ENCODE data around the gene CCT6A.
"Not testable (repeated sequence)": the region's sequence is repeated elsewhere in the genome, so short reads cannot be mapped to it uniquely, and the experiment has no call there.

The CCT6A gene

DNA sequence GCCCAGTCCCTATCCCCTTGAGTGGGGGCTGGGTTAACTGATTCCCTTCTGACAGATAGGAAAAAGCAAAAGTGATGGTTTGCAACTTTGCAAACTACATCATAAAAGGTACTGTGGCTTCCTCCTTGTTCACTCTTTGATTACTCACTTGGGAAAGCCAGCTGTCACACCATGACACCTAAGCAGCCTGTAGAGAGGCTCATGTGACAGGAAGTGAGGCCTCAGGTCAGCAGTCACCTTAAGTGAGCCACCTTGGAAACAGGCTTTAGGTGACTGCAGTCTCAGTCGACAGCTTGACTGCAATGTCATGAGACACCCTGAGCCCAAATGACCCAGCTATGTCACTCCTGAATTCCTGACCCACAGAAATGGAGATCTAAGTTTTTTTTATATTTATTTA, 59.0 kb downstream of the CCT6A start:
- no peaks in the 10 kb centered on the region for H3K9me3 ChIP-seq (ENCODE audit: control insufficient read depth in 5 of 5, low read length in 5 of 5)
- H3K36me3 ChIP-seq (ENCODE audit: control insufficient read depth in 5 of 5, insufficient read depth in 5 of 5, low read length in 5 of 5): no peaks in the 10 kb centered on the region
- peaks cover 0 to 3% (median 0%) of the 10 kb centered on the region in 5 donors for H3K27me3 ChIP-seq (ENCODE audit: control insufficient read depth in 5 of 5, insufficient read depth in 4 of 5, low read length in 5 of 5)
- no peak overlapping the region for H3K9ac ChIP-seq (ENCODE audit: low read length in 5 of 5)
- H3K27ac ChIP-seq (ENCODE audit: low read depth, low read length): no peak overlapping the region
- H3K4me1 ChIP-seq (ENCODE audit: control insufficient read depth in 5 of 5, insufficient read depth in 5 of 5, low read length in 5 of 5): peaks cover 0 to 6% (median under 1%) of the 10 kb centered on the region in 5 donors
- no peak overlapping the region for H3K4me3 ChIP-seq (ENCODE audit: low read depth in 1 of 5, low read length in 5 of 5)

- H3K27me3 ChIP-seq (ENCODE audit: control insufficient read depth in 5 of 5, insufficient read depth in 4 of 5, low read length in 5 of 5): peaks cover 8 to 17% (median 9%) of the 10 kb centered on the region in 5 donors
- not testable (repeated sequence) for H3K4me3 ChIP-seq (ENCODE audit: low read depth in 1 of 5, low read length in 5 of 5); H3K4me1 ChIP-seq (ENCODE audit: control insufficient read depth in 5 of 5, insufficient read depth in 5 of 5, low read length in 5 of 5); H3K9ac ChIP-seq (ENCODE audit: low read length in 5 of 5); H3K36me3 ChIP-seq (ENCODE audit: control insufficient read depth in 5 of 5, insufficient read depth in 5 of 5, low read length in 5 of 5); H3K27ac ChIP-seq (ENCODE audit: low read depth, low read length); H3K9me3 ChIP-seq (ENCODE audit: control insufficient read depth in 5 of 5, low read length in 5 of 5)
Measured at GRCh38 chr7:56112244-56112643, 60.7 kb downstream of the CCT6A start.

All from subcutaneous abdominal adipose tissue (tissue), 5 donors.